Sigmoid colon (tissue), 7 donors: Measurements from ENCODE around the gene MIA2. TPM values are rescaled to one million over a fixed set of nuclear protein-coding genes. Genes with fewer than 3 reads are reported as not detected.
A peak's percentile ranks its signal among the peaks of the same experiment; 100 is the strongest.

Experiments
- DNase-seq: peaks from one replicate; pipeline ENCODE4 v3.0.0-alpha.2; 2019
- H3K27ac ChIP-seq, 4 donors: fragments of 200-600 bp; sonication (generic); one replicate each; pipeline ENCODE4 v1.5.1; 2016 to 2019; ENCODE audit warnings: mild to moderate bottlenecking in 1 of 4
- H3K27me3 ChIP-seq, 3 donors: fragments of 200-600 bp; sonication (generic); one replicate each; pipeline ENCODE4 v1.5.1; 2019; ENCODE audit warnings: mild to moderate bottlenecking in 1 of 3
- H3K36me3 ChIP-seq, 4 donors: fragments of 200-600 bp; sonication (generic); one replicate each; pipeline ENCODE4 v1.5.1; 2016 to 2019
- H3K4me1 ChIP-seq, 4 donors: fragments of 200-600 bp; sonication (generic); one replicate each; pipeline ENCODE4 v1.5.1; 2017 to 2019
- H3K4me3 ChIP-seq, 4 donors: fragments of 200-600 bp; sonication (generic); one replicate each; pipeline ENCODE4 v1.5.1; 2017 to 2019; ENCODE audit warnings: mild to moderate bottlenecking in 2 of 4, moderate library complexity in 1 of 4
- H3K9me3 ChIP-seq, 4 donors: fragments of 200-600 bp in 3 of 4; sonication (generic) in 3 of 4; one replicate each; pipeline versions ENCODE4 v1.5.1 to v1.6.1; 2013 to 2019
- CTCF ChIP-seq, 4 experiments: fragments of 450-650 bp in 3 of 4; fragments of 200-600 bp in 1 of 4; IDR thresholded peaks; one replicate each; pipeline ENCODE4 v1.5.1; 2016 to 2019; ENCODE audit warnings: antibody characterized with exemption in 4 of 4, mild to moderate bottlenecking in 3 of 4, moderate library complexity in 2 of 4
- EP300 ChIP-seq, 4 donors: sonication (generic); formaldehyde crosslinking; IDR thresholded peaks; one replicate each; pipeline ENCODE4 v1.6.1; 2017; ENCODE audit warnings: antibody characterized with exemption in 4 of 4
- POLR2A ChIP-seq, 2 donors: fragments of 450-650 bp; IDR thresholded peaks; one replicate each; pipeline ENCODE4 v1.6.1; 2016; ENCODE audit warnings: antibody characterized with exemption in 2 of 2, mild to moderate bottlenecking in 2 of 2, moderate library complexity in 2 of 2
- POLR2AphosphoS5 ChIP-seq, 4 donors: sonication (generic); formaldehyde crosslinking; IDR thresholded peaks; one replicate each; pipeline ENCODE4 v1.6.1; 2017; ENCODE audit warnings: antibody characterized with exemption in 4 of 4
- WGBS, 2 donors: extraction: QIAGEN DNeasy Blood & Tissue Kit; methylation state at CpG; one replicate each; pipeline ENCODE4 v1.1.7; 2013; 5-methylcytosine and 5-hydroxymethylcytosine counted together
- intact Hi-C: fragments of 100-400 bp; cut with DNase I; formaldehyde crosslinking; loops from one replicate; pipeline ENCODE4 v1.15.1; 2023
- polyA plus RNA-seq, 3 donors: library from polyadenylated mRNA; stranded (reverse); fragments of 200-250 nt; gene quantifications; one replicate each; pipeline ENCODE4 v1.2.3, GENCODE V29; 2013
- total RNA-seq, 4 donors: library from RNA; depleted of rRNA; stranded (reverse); fragments of >200 nt; gene quantifications; one replicate each; pipeline ENCODE4 v1.1.0, GENCODE V29; 2016
- donor health status: healthy with polysubstance abuse.
- donor health status: Bipolar disorder and iron deficiency.
- donor health status: healthy.

The MIA2 gene
- total and polyA plus RNA-seq, 7 donors, result 12.8 to 33.9 (median 18.1) TPM

GRCh38 chr14:39365354-39365753, 131.6 kb downstream of the MIA2 start:
- Histone ChIP-seq H3K27me3 (no peaks in the 10 kb centered on the region), H3K4me1 (peaks cover 0 to 4% (median 0%) of the 10 kb centered on the region in 4 donors), H3K36me3 (peaks cover 0 to 5% (median 1%) of the 10 kb centered on the region in 4 donors), H3K27ac (no peak overlapping the region), H3K9me3 (peaks cover 0 to 4% (median 0%) of the 10 kb centered on the region in 4 donors), H3K4me3 (no peak overlapping the region)
- intact Hi-C loops, result loop anchor here (5.0 to 10.0 kb wide), 2 partner anchors 191 to 263 kb away; partner anchors contain the start of genes PNN, SEC23A and TRAPPC6B
- 97% methylated on average over 1 of the region's 1 CpG for WGBS, 2 donors
- no peak for TF ChIP-seq POLR2AphosphoS5 (IDR thresholded peaks at IDR 0.05)
- no peak for TF ChIP-seq EP300 (IDR thresholded peaks at IDR 0.05)
- TF ChIP-seq CTCF (IDR thresholded peaks at IDR 0.05), result no peak
- no peak for TF ChIP-seq POLR2A (IDR thresholded peaks at IDR 0.05)
- DNase-seq, result no peak

- no peak for DNase-seq
- Histone ChIP-seq H3K4me3 (no peak overlapping the region), H3K27ac (no peak overlapping the region), H3K27me3 (no peaks in the 10 kb centered on the region), H3K9me3 (peaks cover 0 to 4% (median 0%) of the 10 kb centered on the region in 4 donors), H3K36me3 (peaks cover 0 to 12% (median 3%) of the 10 kb centered on the region in 4 donors), H3K4me1 (peaks cover 0 to 4% (median 0%) of the 10 kb centered on the region in 4 donors)
- no peak for TF ChIP-seq POLR2A (IDR thresholded peaks at IDR 0.05)
- no peak for TF ChIP-seq POLR2AphosphoS5 (IDR thresholded peaks at IDR 0.05)
- no peak for TF ChIP-seq EP300 (IDR thresholded peaks at IDR 0.05)
- no peak for TF ChIP-seq CTCF (IDR thresholded peaks at IDR 0.05)
- intact Hi-C loops, result loop anchor here (5.0 to 10.0 kb wide), 2 partner anchors 192 to 264 kb away; partner anchors contain the start of genes PNN, SEC23A and TRAPPC6B
- 95 to 96% methylated on average over 10 of the region's 10 CpGs for WGBS, 2 donors
These were observed 133.0 kb downstream of the MIA2 start for GRCh38 chr14:39366460-39367386.

GRCh38 chr14:39367387-39367751, 133.7 kb downstream of the MIA2 start:
- WGBS, 2 donors, result 91 to 92% methylated on average over 2 of the region's 2 CpGs
- no peak for DNase-seq
- Histone ChIP-seq H3K27me3 (no peaks in the 10 kb centered on the region), H3K27ac (no peak overlapping the region), H3K36me3 (peaks cover 0 to 12% (median 3%) of the 10 kb centered on the region in 4 donors), H3K9me3 (peaks cover 0 to 4% (median 0%) of the 10 kb centered on the region in 4 donors), H3K4me1 (peaks cover 0 to 4% (median 0%) of the 10 kb centered on the region in 4 donors), H3K4me3 (no peak overlapping the region)
- intact Hi-C loops, result loop anchor here (5.0 to 10.0 kb wide), 2 partner anchors 193 to 265 kb away; partner anchors contain the start of genes PNN, SEC23A and TRAPPC6B
- TF ChIP-seq EP300 (IDR thresholded peaks at IDR 0.05), result no peak
- no peak for TF ChIP-seq CTCF (IDR thresholded peaks at IDR 0.05)
- TF ChIP-seq POLR2A (IDR thresholded peaks at IDR 0.05), result no peak
- TF ChIP-seq POLR2AphosphoS5 (IDR thresholded peaks at IDR 0.05), result no peak

GRCh38 chr14:39368261-39368959, 134.7 kb downstream of the MIA2 start:
- Histone ChIP-seq H3K27ac (no peak overlapping the region), H3K27me3 (no peaks in the 10 kb centered on the region), H3K4me1 (peaks cover 0 to 4% (median 0%) of the 10 kb centered on the region in 4 donors), H3K9me3 (peaks cover 0 to 4% (median 0%) of the 10 kb centered on the region in 4 donors), H3K4me3 (no peak overlapping the region), H3K36me3 (peaks cover 0 to 12% (median 3%) of the 10 kb centered on the region in 4 donors)
- intact Hi-C loops, result loop anchor here (5.0 to 10.0 kb wide), 2 partner anchors 194 to 266 kb away; partner anchors contain the start of genes PNN, SEC23A and TRAPPC6B
- DNase-seq, result peak; percentile 74
- 61 to 72% methylated on average over 4 of the region's 4 CpGs for WGBS, 2 donors
- peak in 3 of 4 experiments; percentile 28 to 42 (median 35) for TF ChIP-seq CTCF (IDR thresholded peaks at IDR 0.05)
- TF ChIP-seq POLR2AphosphoS5 (IDR thresholded peaks at IDR 0.05), result peak in 1 of 4 donors; percentile 8
- TF ChIP-seq EP300 (IDR thresholded peaks at IDR 0.05), result no peak
- no peak for TF ChIP-seq POLR2A (IDR thresholded peaks at IDR 0.05)
